GM12878 (cell line): ENCODE data around the gene BRF1. TPM values are rescaled to one million over a fixed set of nuclear protein-coding genes. Genes with fewer than 3 reads are reported as not detected.

ENCODE experiments used
- ATAC-seq: fragments of 200-7000 bp; cut with Tn5 transposase; 3 replicates; pipeline ENCODE4 v1.9.1; 2020; ENCODE audit warnings: mild to moderate bottlenecking, moderate library complexity
- BruUV-seq: library from RNA; stranded (reverse); fragments of 400-500 nt; replicated peaks from 2 replicates; lab custom pipeline; 2021; lab: Mats Ljungman, UMichigan
- CTCF ChIA-PET: fragments of 300-600 bp; sonication (Branson Sonifier 250); formaldehyde crosslinking; extraction: SDS; loops from one replicate; lab custom pipeline; 2021; ENCODE audit warnings: inconsistent platforms; lab: Yijun Ruan, JAX
- POLR2A ChIA-PET: fragments of 350-600 bp; formaldehyde crosslinking; extraction: SDS; loops from one replicate; lab custom pipeline; 2021; ENCODE audit warnings: inconsistent platforms; lab: Charles Lee
- RAD21 ChIA-PET: fragments of 300-600 bp; sonication (Branson Sonifier 250); formaldehyde crosslinking; loops from one replicate; lab custom pipeline; 2023; ENCODE audit warnings: antibody characterized with exemption; ENCODE audit not compliant: unreplicated experiment; lab: Charles Lee
- SMC1A ChIA-PET: fragments of 300-600 bp; sonication (Branson Sonifier 250); formaldehyde crosslinking; loops from one replicate; lab custom pipeline; 2023; ENCODE audit not compliant: unreplicated experiment, uncharacterized antibody; lab: Charles Lee
- DNase-seq: peaks from one replicate; pipeline ENCODE4 v3.0.0-alpha.2; 2011; ENCODE audit warnings: low read depth, low spot score
- FAIRE-seq: peaks from 3 replicates; lab custom pipeline; 2011; peaks lifted over from hg19 to GRCh38; lab: Jason Lieb, UNC
- H2AFZ ChIP-seq: 2 replicates; pipeline ENCODE4 v1.6.0; 2011; ENCODE audit warnings: low read depth, low read length, control low read depth; ENCODE audit not compliant: control insufficient read depth
- H3K27ac ChIP-seq: 2 replicates; pipeline ENCODE4 v1.5.1; 2011; ENCODE audit warnings: control low read depth; ENCODE audit not compliant: control insufficient read depth, insufficient read depth
- H3K27me3 ChIP-seq, 2 experiments: replicated peaks in 1 of 2; 2 replicates each; pipeline versions ENCODE4 v1.6.0 to v1.6.1; 2011; ENCODE audit warnings: low read length in 1 of 2; ENCODE audit not compliant: control insufficient read depth in 2 of 2, insufficient read depth in 2 of 2
- H3K36me3 ChIP-seq, 2 experiments: 2 replicates each; pipeline ENCODE4 v1.5.1; 2011; ENCODE audit warnings: low read length in 1 of 2; ENCODE audit not compliant: control insufficient read depth in 2 of 2, insufficient read depth in 2 of 2
- H3K4me1 ChIP-seq: 2 replicates; pipeline ENCODE4 v1.6.1; 2011; ENCODE audit warnings: mild to moderate bottlenecking, low read length, moderate library complexity, mixed read lengths; ENCODE audit not compliant: control insufficient read depth, insufficient read depth
- H3K4me2 ChIP-seq: 2 replicates; pipeline ENCODE4 v1.6.0; 2011; ENCODE audit warnings: control low read depth; ENCODE audit not compliant: control insufficient read depth, insufficient read depth
- H3K4me3 ChIP-seq: fragments of 200-600 bp; sonication (generic); 2 replicates; pipeline ENCODE4 v1.5.1; 2016
- H3K79me2 ChIP-seq: 2 replicates; pipeline ENCODE4 v1.6.0; 2011; ENCODE audit warnings: low read length; ENCODE audit not compliant: control insufficient read depth, insufficient read depth
- H3K9ac ChIP-seq: 2 replicates; pipeline ENCODE4 v1.8.0; 2011; ENCODE audit warnings: low read length, control low read depth, mixed read lengths; ENCODE audit not compliant: control insufficient read depth, insufficient read depth
- H3K9me3 ChIP-seq: replicated peaks from 3 replicates; pipeline ENCODE4 v1.5.1; 2011; ENCODE audit warnings: mild to moderate bottlenecking, low read length; ENCODE audit not compliant: control insufficient read depth, insufficient read depth
- H4K20me1 ChIP-seq: 2 replicates; pipeline ENCODE4 v1.6.0; 2011; ENCODE audit not compliant: control insufficient read depth, insufficient read depth
- BACH1 ChIP-seq: fragments of 450-650 bp; IDR thresholded peaks from 2 replicates; pipeline ENCODE4 v1.6.1; 2017; ENCODE audit warnings: mild to moderate bottlenecking, borderline replicate concordance
- CHD2 ChIP-seq: IDR thresholded peaks from 2 replicates; pipeline ENCODE4 v1.6.1; 2011; ENCODE audit warnings: low read depth, low read length, improper control_type of control experiment, borderline replicate concordance
- E2F4 ChIP-seq: IDR thresholded peaks from 2 replicates; pipeline ENCODE4 v1.6.1; 2012; ENCODE audit warnings: low read depth, low read length, improper control_type of control experiment
- EP300 ChIP-seq, 2 experiments: fragments of 150-350 bp in 1 of 2; IDR thresholded peaks; 2 replicates each; pipeline ENCODE4 v1.6.1; 2011 to 2012; ENCODE audit warnings: low read depth in 2 of 2, low read length in 2 of 2, borderline replicate concordance in 1 of 2, improper control_type of control experiment in 1 of 2, inconsistent platforms in 1 of 2; ENCODE audit not compliant: control insufficient read depth in 1 of 2
- HDAC2 ChIP-seq: fragments of 200-600 bp; sonication (generic); IDR thresholded peaks from 2 replicates; pipeline ENCODE4 v1.6.1; 2017
- NFXL1 ChIP-seq: fragments of 450-650 bp; IDR thresholded peaks from 2 replicates; pipeline ENCODE4 v1.6.1; 2017; ENCODE audit warnings: antibody characterized with exemption, mild to moderate bottlenecking, borderline replicate concordance
- NFYA ChIP-seq: IDR thresholded peaks from 2 replicates; pipeline ENCODE4 v1.6.1; 2011; ENCODE audit warnings: low read depth, mild to moderate bottlenecking, low read length, improper control_type of control experiment, borderline replicate concordance
- POLR2A ChIP-seq: IDR thresholded peaks from 2 replicates; pipeline ENCODE4 v1.6.1; 2011; ENCODE audit warnings: low read depth, mild to moderate bottlenecking, low read length
- RBBP5 ChIP-seq: fragments of 200-600 bp; sonication (generic); conservative IDR thresholded peaks from 2 replicates; pipeline ENCODE4 v1.6.1; 2016
- SKIL ChIP-seq: fragments of 450-650 bp; IDR thresholded peaks from 2 replicates; pipeline ENCODE4 v1.6.1; 2017; ENCODE audit warnings: mild to moderate bottlenecking, low read depth, inconsistent platforms; ENCODE audit not compliant: poor library complexity, severe bottlenecking
- SREBF2 ChIP-seq: IDR thresholded peaks from 2 replicates; pipeline ENCODE4 v1.6.1; 2012; ENCODE audit warnings: mild to moderate bottlenecking, low read length
- TARDBP ChIP-seq: IDR thresholded peaks from 2 replicates; pipeline ENCODE4 v1.6.1; 2016; ENCODE audit warnings: borderline replicate concordance
- YBX1 ChIP-seq: fragments of 450-650 bp; IDR thresholded peaks from 2 replicates; pipeline ENCODE4 v1.6.1; 2016; ENCODE audit warnings: antibody characterized with exemption
- WGBS: methylation state at CpG from one replicate; pipeline ENCODE4 v1.1.6; 2016; ENCODE audit warnings: low lambda C conversion rate; ENCODE audit not compliant: insufficient replicate concordance, insufficient coverage; ENCODE audit errors: missing lambda C conversion rate; 5-methylcytosine and 5-hydroxymethylcytosine counted together
- in situ Hi-C: fragments of 300-500 bp; cut with MboI; formaldehyde crosslinking; loops from 9 replicates; pipeline ENCODE4 v1.14.3; 2018; ENCODE audit warnings: mixed read lengths
- intact Hi-C: fragments of 100-400 bp; cut with micrococcal nuclease; formaldehyde crosslinking; loops from one replicate; pipeline ENCODE4 v1.14.2; 2022; ENCODE audit not compliant: unreplicated experiment
- polyA plus RNA-seq, 11 experiments: library from polyadenylated mRNA; depleted of rRNA in 4 of 11; unstranded in 6 of 11; stranded (reverse) in 5 of 11; fragments of >200 nt; fragmentation: Nextera tagmentation in 4 of 11; fragmentation: Illumina TruSeq in 1 of 11; extraction: Ambion mirVana in 4 of 11; extraction: Trizol in 1 of 11; gene quantifications; 1 replicate in 1 of 11; 2 replicates in 10 of 11; pipeline versions ENCODE4 v1.2.1 to v1.2.3, GENCODE V29; 2011 to 2016; ENCODE audit warnings: inconsistent platforms in 2 of 11, missing spikeins in 2 of 11, low read depth in 1 of 11
- total RNA-seq, 4 experiments: library from RNA; depleted of rRNA in 3 of 4; stranded (reverse); fragments of >200 nt in 3 of 4; fragmentation: Illumina TruSeq in 1 of 4; extraction: Trizol in 1 of 4; gene quantifications; 2 replicates each; pipeline versions ENCODE4 v1.2.1 to v1.2.3, GENCODE V29; 2013 to 2021
- TF ChIP-seq, protein P1 (sequence below): IDR thresholded peaks from 2 replicates; pipeline ENCODE4 v1.6.1; 2011; ENCODE audit warnings: borderline replicate concordance, low read depth, mild to moderate bottlenecking, moderate library complexity, low read length; ENCODE audit not compliant: insufficient read depth, poor library complexity, severe bottlenecking

Gene BRF1
- total and polyA plus RNA-seq, 10 of the 15 experiments (the other 5 are each of a cell fraction or from before 2014, with no cell fraction given), result 0.21 to 33.5 (median 10.7) TPM

- TF ChIP-seq TARDBP, result no peak
- TF ChIP-seq RBBP5, result no peak
- no peak for TF ChIP-seq SREBF2
- no peak for TF ChIP-seq CHD2
- no peak for TF ChIP-seq BACH1
- no peak for TF ChIP-seq YBX1
- no peak for TF ChIP-seq NFXL1
- TF ChIP-seq HDAC2, result no peak
- no peak for TF ChIP-seq NFYA
- Histone ChIP-seq H3K27ac (no peak overlapping the region), H3K36me3 (peaks cover 3 to 11% of the 10 kb centered on the region in 2 experiments; a peak in 3 of 4 replicates), H3K4me3 (no peak overlapping the region), H4K20me1 (no peaks in the 10 kb centered on the region), H3K9ac (no peak overlapping the region), H3K27me3 (no peaks in the 10 kb centered on the region), H2AFZ (no peak overlapping the region), H3K9me3 (no peaks in the 10 kb centered on the region), H3K4me2 (no peak overlapping the region), H3K79me2 (no peaks in the 10 kb centered on the region), H3K4me1 (no peaks in the 10 kb centered on the region)
- no peak for DNase-seq
- no TSS peak for BruUV-seq
- ChIA-PET CTCF (no interaction called here), RAD21 (no interaction called here), POLR2A (no interaction called here), SMC1A (no interaction called here)
- no peak for FAIRE-seq
- in situ Hi-C loops, result no loop called here
- ATAC-seq, result no peak
- WGBS, result 91% methylated on average over 14 of the region's 14 CpGs
- intact Hi-C loops, result no loop called here
These were observed 73.5 kb downstream of the BRF1 start for GRCh38 chr14:105227346-105227745.

GRCh38 chr14:105226198-105226597 is 74.6 kb downstream of the BRF1 start:
- H3K9me3 ChIP-seq, result no peaks in the 10 kb centered on the region
- TF ChIP-seq SKIL (no peak), EP300 (IDR thresholded peaks at IDR 0.05; ENCODE audit: borderline replicate concordance in 1 of 2, control insufficient read depth in 1 of 2, low read depth in 2 of 2, low read length in 2 of 2) (no peak), E2F4 (no peak), POLR2A (no peak)
- TF ChIP-seq, protein P1, sequence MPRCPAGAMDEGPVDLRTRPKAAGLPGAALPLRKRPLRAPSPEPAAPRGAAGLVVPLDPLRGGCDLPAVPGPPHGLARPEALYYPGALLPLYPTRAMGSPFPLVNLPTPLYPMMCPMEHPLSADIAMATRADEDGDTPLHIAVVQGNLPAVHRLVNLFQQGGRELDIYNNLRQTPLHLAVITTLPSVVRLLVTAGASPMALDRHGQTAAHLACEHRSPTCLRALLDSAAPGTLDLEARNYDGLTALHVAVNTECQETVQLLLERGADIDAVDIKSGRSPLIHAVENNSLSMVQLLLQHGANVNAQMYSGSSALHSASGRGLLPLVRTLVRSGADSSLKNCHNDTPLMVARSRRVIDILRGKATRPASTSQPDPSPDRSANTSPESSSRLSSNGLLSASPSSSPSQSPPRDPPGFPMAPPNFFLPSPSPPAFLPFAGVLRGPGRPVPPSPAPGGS, result no peak

More at GRCh38 chr14:105226198-105226597, 74.6 kb downstream of the BRF1 start:
- no peak overlapping the region for H3K27ac ChIP-seq
- intact Hi-C loops, result no loop called here
- no peak for DNase-seq
- no peaks in the 10 kb centered on the region for H3K4me1 ChIP-seq
- no peak overlapping the region for H3K4me3 ChIP-seq
- no peak overlapping the region for H3K9ac ChIP-seq
- ChIA-PET SMC1A (no interaction called here), RAD21 (no interaction called here), POLR2A (no interaction called here), CTCF (no interaction called here)
- H3K79me2 ChIP-seq, result no peaks in the 10 kb centered on the region
- 94% methylated on average over 10 of the region's 10 CpGs for WGBS
- peaks cover 7 to 16% of the 10 kb centered on the region in 2 experiments; a peak in 3 of 4 replicates for H3K36me3 ChIP-seq
- in situ Hi-C loops, result no loop called here
- no peak overlapping the region for H2AFZ ChIP-seq
- H3K27me3 ChIP-seq, result no peaks in the 10 kb centered on the region
- FAIRE-seq, result no peak
- H4K20me1 ChIP-seq, result no peaks in the 10 kb centered on the region
- BruUV-seq, result no TSS peak
- no peak for ATAC-seq
- H3K4me2 ChIP-seq, result no peak overlapping the region
